ENCODE results near the gene DYNLT1.
"Not testable (repeated sequence)": the region's sequence is repeated elsewhere in the genome, so short reads cannot be mapped to it uniquely, and the experiment has no call there.

Gene DYNLT1

GRCh38 chr6:158620963-158621693, 23.4 kb downstream of the DYNLT1 start:
- H3K4me3 ChIP-seq (replicated peaks in 1 of 2; ENCODE audit: low read depth in 2 of 2, low read length in 2 of 2): no peak overlapping the region
- no peak for TF ChIP-seq CTCF (IDR thresholded peaks at IDR 0.05; ENCODE audit: low read depth, low read length)
- DNase-seq (ENCODE audit: low read depth in 2 of 2): no peak

GRCh38 chr6:158619922-158620801, 24.4 kb downstream of the DYNLT1 start:
- H3K4me3 ChIP-seq (replicated peaks in 1 of 2; ENCODE audit: low read depth in 2 of 2, low read length in 2 of 2): no peak overlapping the region
- no peak for TF ChIP-seq CTCF (IDR thresholded peaks at IDR 0.05; ENCODE audit: low read depth, low read length)
- DNase-seq (ENCODE audit: low read depth in 2 of 2): no peak

GRCh38 chr6:158618289-158618688, 26.3 kb downstream of the DYNLT1 start:
- DNase-seq (ENCODE audit: low read depth in 2 of 2); H3K4me3 ChIP-seq (replicated peaks in 1 of 2; ENCODE audit: low read depth in 2 of 2, low read length in 2 of 2): not testable (repeated sequence)

- not testable (repeated sequence) for H3K4me3 ChIP-seq (replicated peaks in 1 of 2; ENCODE audit: low read depth in 2 of 2, low read length in 2 of 2); DNase-seq (ENCODE audit: low read depth in 2 of 2)
Observed at GRCh38 chr6:158614606-158615005, 29.9 kb downstream of the DYNLT1 start.

GRCh38 chr6:158611541-158612370, 32.8 kb downstream of the DYNLT1 start:
- no peak for DNase-seq (ENCODE audit: low read depth in 2 of 2)
- no peak for TF ChIP-seq CTCF (IDR thresholded peaks at IDR 0.05; ENCODE audit: low read depth, low read length)
- no peak overlapping the region for H3K4me3 ChIP-seq (replicated peaks in 1 of 2; ENCODE audit: low read depth in 2 of 2, low read length in 2 of 2)

- no peak for TF ChIP-seq CTCF (IDR thresholded peaks at IDR 0.05; ENCODE audit: low read depth, low read length)
- no peak for DNase-seq (ENCODE audit: low read depth in 2 of 2)
- H3K4me3 ChIP-seq (replicated peaks in 1 of 2; ENCODE audit: low read depth in 2 of 2, low read length in 2 of 2): no peak overlapping the region
Observed at GRCh38 chr6:158611039-158611438, 33.5 kb downstream of the DYNLT1 start.

- TF ChIP-seq CTCF (IDR thresholded peaks at IDR 0.05; ENCODE audit: low read depth, low read length): no peak
- DNase-seq (ENCODE audit: low read depth in 2 of 2): no peak
- H3K4me3 ChIP-seq (replicated peaks in 1 of 2; ENCODE audit: low read depth in 2 of 2, low read length in 2 of 2): no peak overlapping the region
Observed at GRCh38 chr6:158610319-158610968, 34.1 kb downstream of the DYNLT1 start.
